Suprapubic skin (tissue), 4 donors: ENCODE measurements around the gene ATXN7L3. TPM values are rescaled to one million over a fixed set of nuclear protein-coding genes. Genes with fewer than 3 reads are reported as not detected.

Experiments used
- DNase-seq, 2 donors: peaks; one replicate each; pipeline ENCODE4 v3.0.0-alpha.2; 2019; ENCODE audit warnings: low spot score in 2 of 2
- H3K27ac ChIP-seq: fragments of 200-600 bp; sonication (generic); one replicate; pipeline ENCODE4 v1.5.1; 2019
- H3K27me3 ChIP-seq: fragments of 200-600 bp; sonication (generic); one replicate; pipeline ENCODE4 v1.5.1; 2019
- H3K36me3 ChIP-seq: fragments of 200-600 bp; sonication (generic); one replicate; pipeline ENCODE4 v1.5.1; 2019
- H3K4me1 ChIP-seq: fragments of 200-600 bp; sonication (generic); one replicate; pipeline ENCODE4 v1.5.1; 2019
- H3K4me3 ChIP-seq: fragments of 200-600 bp; sonication (generic); one replicate; pipeline ENCODE4 v1.5.1; 2019; ENCODE audit warnings: mild to moderate bottlenecking
- H3K9me3 ChIP-seq: fragments of 200-600 bp; sonication (generic); one replicate; pipeline ENCODE4 v1.5.1; 2019
- EP300 ChIP-seq: sonication (generic); formaldehyde crosslinking; IDR thresholded peaks from one replicate; pipeline ENCODE4 v1.6.1; 2017; ENCODE audit warnings: antibody characterized with exemption
- POLR2A ChIP-seq, 2 donors: fragments of 450-650 bp; IDR thresholded peaks; one replicate each; pipeline ENCODE4 v1.6.1; 2017; ENCODE audit warnings: antibody characterized with exemption in 2 of 2, mild to moderate bottlenecking in 2 of 2, moderate library complexity in 2 of 2
- POLR2AphosphoS5 ChIP-seq, 3 donors: sonication (generic); formaldehyde crosslinking; IDR thresholded peaks; one replicate each; pipeline ENCODE4 v1.6.1; 2017; ENCODE audit warnings: antibody characterized with exemption in 3 of 3
- WGBS: methylation state at CpG from one replicate; pipeline ENCODE4 v1.1.5; 2018; 5-methylcytosine and 5-hydroxymethylcytosine counted together
- total RNA-seq, 4 donors: library from RNA; depleted of rRNA; stranded (reverse); fragments of >200 nt; gene quantifications; one replicate each; pipeline ENCODE4 v1.1.0, GENCODE V29; 2016
- TF ChIP-seq, protein P1 (sequence below), 2 donors: fragments of 200-600 bp in 1 of 2; fragments of 450-650 bp in 1 of 2; sonication (generic) in 1 of 2; IDR thresholded peaks; one replicate each; pipeline ENCODE4 v1.5.1; 2016 to 2019; ENCODE audit warnings: antibody characterized with exemption in 2 of 2, mild to moderate bottlenecking in 1 of 2, moderate library complexity in 1 of 2

ATXN7L3 gene
- total RNA-seq, 4 donors from 2014 or later, result 44.1 to 75.0 (median 67.3) TPM

DNA sequence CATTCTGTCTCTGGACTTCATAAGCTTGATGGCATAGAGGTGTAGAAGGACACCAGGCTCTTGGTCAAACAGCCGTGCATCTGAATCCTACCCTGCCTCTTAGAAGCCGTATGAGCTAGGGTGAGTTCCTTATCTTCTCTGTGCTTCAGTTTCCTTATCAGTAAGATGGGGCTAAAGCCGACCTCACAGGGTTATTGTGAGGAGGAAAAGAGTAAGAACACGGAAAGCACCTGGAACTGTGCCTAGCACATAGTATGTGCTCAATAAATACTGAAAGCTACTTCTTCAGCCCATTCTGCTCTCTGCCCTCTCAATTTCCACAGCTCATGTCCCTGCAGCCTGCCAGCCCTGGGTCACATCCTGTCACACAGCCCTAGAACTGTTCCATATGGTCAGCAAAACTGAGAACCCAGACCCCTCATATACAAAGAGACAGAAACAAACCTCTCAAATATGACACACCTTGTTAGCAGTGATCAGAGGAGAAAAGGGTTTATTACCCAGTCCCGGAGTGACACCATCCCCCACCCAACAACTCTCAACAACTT lies 36.8 kb upstream of the ATXN7L3 start:
- DNase-seq, result no peak
- H3K9me3 ChIP-seq, result no peaks in the 10 kb centered on the region
- H3K4me1 ChIP-seq, result peaks cover 10% of the 10 kb centered on the region
- 83% methylated on average over 5 of the region's 5 CpGs for WGBS
- H3K27ac ChIP-seq, result no peak overlapping the region
- H3K4me3 ChIP-seq, result no peak overlapping the region
- TF ChIP-seq, protein P1, sequence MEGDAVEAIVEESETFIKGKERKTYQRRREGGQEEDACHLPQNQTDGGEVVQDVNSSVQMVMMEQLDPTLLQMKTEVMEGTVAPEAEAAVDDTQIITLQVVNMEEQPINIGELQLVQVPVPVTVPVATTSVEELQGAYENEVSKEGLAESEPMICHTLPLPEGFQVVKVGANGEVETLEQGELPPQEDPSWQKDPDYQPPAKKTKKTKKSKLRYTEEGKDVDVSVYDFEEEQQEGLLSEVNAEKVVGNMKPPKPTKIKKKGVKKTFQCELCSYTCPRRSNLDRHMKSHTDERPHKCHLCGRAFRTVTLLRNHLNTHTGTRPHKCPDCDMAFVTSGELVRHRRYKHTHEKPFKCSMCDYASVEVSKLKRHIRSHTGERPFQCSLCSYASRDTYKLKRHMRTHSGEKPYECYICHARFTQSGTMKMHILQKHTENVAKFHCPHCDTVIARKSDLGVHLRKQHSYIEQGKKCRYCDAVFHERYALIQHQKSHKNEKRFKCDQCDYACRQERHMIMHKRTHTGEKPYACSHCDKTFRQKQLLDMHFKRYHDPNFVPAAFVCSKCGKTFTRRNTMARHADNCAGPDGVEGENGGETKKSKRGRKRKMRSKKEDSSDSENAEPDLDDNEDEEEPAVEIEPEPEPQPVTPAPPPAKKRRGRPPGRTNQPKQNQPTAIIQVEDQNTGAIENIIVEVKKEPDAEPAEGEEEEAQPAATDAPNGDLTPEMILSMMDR (IDR thresholded peaks at IDR 0.05), result no peak
- TF ChIP-seq POLR2A (IDR thresholded peaks at IDR 0.05), result no peak
- no peak for TF ChIP-seq EP300
- TF ChIP-seq POLR2AphosphoS5 (IDR thresholded peaks at IDR 0.05), result no peak
- H3K27me3 ChIP-seq, result no peaks in the 10 kb centered on the region
- no peaks in the 10 kb centered on the region for H3K36me3 ChIP-seq

DNA sequence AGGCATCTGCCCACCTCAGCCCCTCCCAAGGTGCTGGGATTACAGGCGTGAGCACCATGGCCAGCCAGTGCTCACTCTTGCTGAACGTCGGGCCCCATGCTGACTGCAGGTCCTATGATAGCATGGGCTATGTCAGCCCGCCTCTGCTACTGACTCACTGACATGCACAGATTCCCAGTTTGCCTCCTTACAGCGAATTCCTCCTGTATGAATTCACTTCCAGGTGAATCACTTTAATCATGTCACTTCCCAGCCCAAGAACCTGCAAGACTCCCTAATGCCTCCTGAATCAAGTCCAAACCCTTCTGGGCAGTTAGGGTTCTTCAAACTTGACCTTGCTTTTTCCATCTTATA lies 35.9 kb upstream of the ATXN7L3 start:
- TF ChIP-seq, protein P1 (IDR thresholded peaks at IDR 0.05), result no peak
- no peak for TF ChIP-seq POLR2AphosphoS5 (IDR thresholded peaks at IDR 0.05)
- no peak for TF ChIP-seq POLR2A (IDR thresholded peaks at IDR 0.05)
- TF ChIP-seq EP300, result no peak
- no peak for DNase-seq
- no peak overlapping the region for H3K27ac ChIP-seq

GRCh38 chr17:44233582-44233981 lies 33.9 kb upstream of the ATXN7L3 start:
- Histone ChIP-seq H3K4me3 (no peak overlapping the region), H3K36me3 (no peaks in the 10 kb centered on the region), H3K9me3 (no peaks in the 10 kb centered on the region), H3K4me1 (peaks cover 10% of the 10 kb centered on the region), H3K27me3 (no peaks in the 10 kb centered on the region), H3K27ac (no peak overlapping the region)
- DNase-seq, result no peak
- 89% methylated on average over 5 of the region's 5 CpGs for WGBS
- no peak for TF ChIP-seq EP300

More for the DNA sequence above, 35.9 kb upstream of the ATXN7L3 start:
- H3K4me3 ChIP-seq, result no peak overlapping the region
- H3K36me3 ChIP-seq, result no peaks in the 10 kb centered on the region
- 78% methylated on average over 5 of the region's 5 CpGs for WGBS
- no peaks in the 10 kb centered on the region for H3K9me3 ChIP-seq
- no peaks in the 10 kb centered on the region for H3K27me3 ChIP-seq
- H3K4me1 ChIP-seq, result peaks cover 10% of the 10 kb centered on the region

DNA sequence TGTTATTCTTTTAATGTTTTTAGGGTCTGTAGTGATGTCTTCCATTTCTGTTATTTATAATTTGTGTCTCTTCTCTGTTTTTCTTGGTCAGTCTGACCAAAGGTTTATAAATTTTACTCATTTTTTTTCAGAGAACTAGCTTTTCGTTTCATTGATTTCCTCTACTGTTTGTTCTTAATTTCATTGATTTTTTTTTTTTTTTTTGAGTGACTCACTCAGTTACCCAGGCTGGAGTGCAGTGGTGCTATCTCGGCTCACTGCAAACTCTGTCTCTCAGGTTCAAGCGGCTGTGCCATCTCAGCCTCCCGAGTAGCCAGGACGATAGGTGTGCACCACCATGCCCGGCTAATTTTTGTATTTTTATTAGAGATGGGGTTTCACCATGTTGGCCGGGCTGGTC lies 32.4 kb upstream of the ATXN7L3 start:
- Histone ChIP-seq H3K36me3 (no peaks in the 10 kb centered on the region), H3K4me1 (peaks cover 10% of the 10 kb centered on the region), H3K27me3 (no peaks in the 10 kb centered on the region), H3K4me3 (no peak overlapping the region), H3K27ac (no peak overlapping the region), H3K9me3 (no peaks in the 10 kb centered on the region)
- no peak for TF ChIP-seq POLR2AphosphoS5 (IDR thresholded peaks at IDR 0.05)
- TF ChIP-seq, protein P1 (IDR thresholded peaks at IDR 0.05), result no peak
- TF ChIP-seq EP300, result no peak
- TF ChIP-seq POLR2A (IDR thresholded peaks at IDR 0.05), result no peak
- 88% methylated on average over 7 of the region's 7 CpGs for WGBS
- DNase-seq, result no peak

DNA sequence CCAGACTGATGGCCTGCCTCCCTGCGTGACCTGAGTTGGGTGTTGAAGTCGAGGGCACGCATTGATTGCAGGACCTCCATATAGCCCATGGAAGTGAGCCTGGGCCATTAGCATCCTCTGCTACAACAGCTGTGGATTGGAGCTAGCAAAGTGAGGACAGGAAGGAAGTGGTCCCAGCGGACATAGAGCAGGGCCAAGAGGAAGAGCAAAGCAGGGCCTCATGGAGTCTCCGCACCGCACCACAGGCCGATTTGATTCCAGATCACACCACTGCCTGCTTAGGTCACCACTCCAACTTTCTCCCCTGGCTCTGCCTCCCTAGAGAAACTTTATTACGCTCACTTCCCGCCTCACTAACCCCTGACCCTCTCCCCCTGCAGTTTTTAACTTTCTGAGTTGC lies 30.5 kb upstream of the ATXN7L3 start:
- Histone ChIP-seq H3K4me3 (no peak overlapping the region), H3K4me1 (peaks cover 6% of the 10 kb centered on the region), H3K27me3 (no peaks in the 10 kb centered on the region), H3K27ac (no peak overlapping the region), H3K36me3 (no peaks in the 10 kb centered on the region), H3K9me3 (no peaks in the 10 kb centered on the region)
- TF ChIP-seq EP300 (no peak), POLR2AphosphoS5 (IDR thresholded peaks at IDR 0.05) (no peak), POLR2A (IDR thresholded peaks at IDR 0.05) (no peak)
- TF ChIP-seq, protein P1 (IDR thresholded peaks at IDR 0.05), result no peak
- 81% methylated on average over 9 of the region's 9 CpGs for WGBS
- DNase-seq, result no peak

DNA sequence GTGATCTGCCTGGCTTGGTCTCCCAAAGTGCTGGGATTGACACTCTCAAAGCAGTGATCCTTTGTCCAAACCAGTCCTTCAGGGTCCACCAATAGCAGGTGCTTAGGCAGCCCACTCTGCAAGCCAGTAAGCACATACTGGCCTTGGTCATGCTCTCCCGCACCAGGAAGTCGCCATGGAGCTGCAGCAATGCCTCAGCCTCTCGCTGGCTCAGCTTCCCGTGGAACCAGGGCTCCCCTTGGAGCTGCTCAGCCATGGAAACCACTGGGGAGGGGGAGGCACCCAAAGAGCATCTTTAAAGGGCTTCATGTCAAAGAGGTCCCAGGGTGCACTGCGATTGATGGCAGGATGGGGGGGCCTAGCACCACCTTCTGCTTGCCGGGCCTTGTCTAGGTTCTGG lies 29.4 kb upstream of the ATXN7L3 start:
- WGBS, result 89% methylated on average over 5 of the region's 6 CpGs
- TF ChIP-seq POLR2AphosphoS5 (IDR thresholded peaks at IDR 0.05) (no peak), POLR2A (IDR thresholded peaks at IDR 0.05) (no peak), EP300 (no peak)
- TF ChIP-seq, protein P1 (IDR thresholded peaks at IDR 0.05), result no peak
- H3K27me3 ChIP-seq, result no peaks in the 10 kb centered on the region
- H3K4me3 ChIP-seq, result no peak overlapping the region
- H3K27ac ChIP-seq, result no peak overlapping the region
- H3K9me3 ChIP-seq, result no peaks in the 10 kb centered on the region
- no peak for DNase-seq
- no peaks in the 10 kb centered on the region for H3K4me1 ChIP-seq
- H3K36me3 ChIP-seq, result no peaks in the 10 kb centered on the region
